ENCODE data around the gene APLNR.
A peak's percentile ranks its signal among the peaks of the same experiment; 100 is the strongest.

Gene APLNR

DNA sequence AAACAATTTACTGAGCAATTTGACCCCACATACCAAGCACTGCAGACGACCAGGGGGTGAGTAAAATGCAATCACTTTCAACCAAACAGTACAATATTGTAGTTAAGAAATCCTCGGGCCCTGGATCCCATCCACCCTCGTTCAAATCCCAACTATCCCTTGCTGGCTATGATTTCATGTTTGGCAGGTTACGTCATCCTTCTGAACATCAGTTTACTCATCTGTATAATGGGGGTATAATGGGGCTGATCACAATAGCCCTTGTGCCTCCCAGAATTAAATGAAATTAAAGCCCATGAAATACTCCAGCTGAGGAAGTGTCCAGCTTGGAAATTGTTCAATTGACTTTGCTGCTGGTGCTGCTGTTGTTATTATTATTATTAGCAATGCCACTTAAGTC, 20.6 kb downstream of the APLNR start:
- no peak for TF ChIP-seq CTCF (IDR thresholded peaks at IDR 0.05; ENCODE audit: low read depth, low read length)

GRCh38 chr11:57214494-57214893, 22.6 kb downstream of the APLNR start:
- H3K4me3 ChIP-seq (ENCODE audit: low read depth, low read length): peak overlapping the region; percentile 34
- TF ChIP-seq CTCF (IDR thresholded peaks at IDR 0.05; ENCODE audit: low read depth, low read length): no peak

More for the DNA sequence above, 20.6 kb downstream of the APLNR start:
- H3K4me3 ChIP-seq (ENCODE audit: low read depth, low read length): no peak overlapping the region

DNA sequence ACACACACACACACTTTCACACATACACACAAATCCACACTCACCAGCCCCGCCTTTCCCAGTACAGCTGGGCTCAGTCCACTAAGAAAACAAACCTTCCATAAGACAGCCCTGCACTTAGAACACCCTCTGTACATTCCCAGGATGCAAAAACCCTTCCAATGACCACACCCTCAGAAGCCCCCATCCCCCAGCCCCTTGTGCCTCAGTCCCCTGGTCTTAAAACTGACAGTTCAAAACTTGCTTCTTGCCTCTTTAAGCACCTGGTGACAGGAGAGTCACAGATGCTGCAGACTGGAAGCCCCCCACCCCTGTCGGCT, 23.0 kb downstream of the APLNR start:
- H3K4me3 ChIP-seq (ENCODE audit: low read depth, low read length): peak overlapping the region; percentile 34
- TF ChIP-seq CTCF (IDR thresholded peaks at IDR 0.05; ENCODE audit: low read depth, low read length): no peak

DNA sequence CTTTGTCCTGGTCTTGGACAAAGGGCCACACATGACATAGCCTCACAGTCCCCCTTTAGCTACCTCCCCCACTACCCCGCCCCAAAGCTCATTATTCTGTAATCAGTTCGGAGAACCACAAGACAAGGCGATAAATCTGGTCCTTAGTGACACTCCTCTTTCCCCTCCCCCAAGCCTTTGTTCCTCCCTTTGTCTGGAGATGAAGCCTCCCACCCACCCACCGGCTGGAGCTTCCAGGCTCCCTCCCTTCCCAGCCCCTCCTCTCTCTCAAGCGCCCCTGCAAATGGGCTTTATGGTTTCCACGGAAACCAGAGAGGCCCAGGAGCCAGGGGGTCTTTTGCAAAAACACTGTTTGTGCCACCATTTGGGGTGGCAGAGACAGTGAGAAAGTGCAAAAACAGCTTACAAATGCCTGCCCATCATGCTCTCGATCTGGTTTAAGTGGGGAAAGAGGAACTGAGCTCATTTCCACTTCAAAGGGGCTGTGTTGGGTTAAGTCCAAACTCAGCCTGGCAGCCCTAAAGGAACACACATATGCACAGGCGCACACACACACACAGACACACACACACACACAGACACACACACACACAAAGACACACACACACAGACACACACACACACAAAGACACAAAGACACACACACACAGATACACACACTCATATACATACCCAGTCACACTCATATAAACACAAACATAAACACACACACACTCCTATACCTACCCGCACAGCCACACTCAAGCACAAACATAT, 23.5 kb downstream of the APLNR start:
- TF ChIP-seq CTCF (IDR thresholded peaks at IDR 0.05; ENCODE audit: low read depth, low read length): no peak
- H3K4me3 ChIP-seq (ENCODE audit: low read depth, low read length): no peak overlapping the region

DNA sequence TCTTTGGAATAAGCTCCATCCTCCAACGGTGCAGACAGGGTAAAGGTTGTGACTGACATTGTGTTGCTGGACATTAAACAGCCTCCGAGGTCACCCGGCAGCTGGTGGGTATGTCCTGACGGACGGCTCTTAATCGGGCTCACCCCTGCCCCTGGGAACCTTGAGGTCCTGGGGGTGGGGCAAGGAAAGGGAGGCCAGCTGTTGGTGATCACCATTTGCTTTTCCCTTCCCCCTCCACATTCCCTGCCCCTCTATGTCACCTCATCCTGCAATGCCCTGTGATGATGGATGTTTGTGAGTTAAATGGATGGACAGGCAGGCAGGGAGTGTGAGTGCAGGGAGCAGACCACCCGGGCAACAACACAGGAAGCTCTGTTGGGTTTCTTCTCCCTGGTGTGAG, 26.3 kb downstream of the APLNR start:
- no peak overlapping the region for H3K4me3 ChIP-seq (ENCODE audit: low read depth, low read length)
- TF ChIP-seq CTCF (IDR thresholded peaks at IDR 0.05; ENCODE audit: low read depth, low read length): no peak

- no peak overlapping the region for H3K4me3 ChIP-seq (ENCODE audit: low read depth, low read length)
- no peak for TF ChIP-seq CTCF (IDR thresholded peaks at IDR 0.05; ENCODE audit: low read depth, low read length)
These were observed 29.9 kb downstream of the APLNR start for GRCh38 chr11:57207168-57207567.

DNA sequence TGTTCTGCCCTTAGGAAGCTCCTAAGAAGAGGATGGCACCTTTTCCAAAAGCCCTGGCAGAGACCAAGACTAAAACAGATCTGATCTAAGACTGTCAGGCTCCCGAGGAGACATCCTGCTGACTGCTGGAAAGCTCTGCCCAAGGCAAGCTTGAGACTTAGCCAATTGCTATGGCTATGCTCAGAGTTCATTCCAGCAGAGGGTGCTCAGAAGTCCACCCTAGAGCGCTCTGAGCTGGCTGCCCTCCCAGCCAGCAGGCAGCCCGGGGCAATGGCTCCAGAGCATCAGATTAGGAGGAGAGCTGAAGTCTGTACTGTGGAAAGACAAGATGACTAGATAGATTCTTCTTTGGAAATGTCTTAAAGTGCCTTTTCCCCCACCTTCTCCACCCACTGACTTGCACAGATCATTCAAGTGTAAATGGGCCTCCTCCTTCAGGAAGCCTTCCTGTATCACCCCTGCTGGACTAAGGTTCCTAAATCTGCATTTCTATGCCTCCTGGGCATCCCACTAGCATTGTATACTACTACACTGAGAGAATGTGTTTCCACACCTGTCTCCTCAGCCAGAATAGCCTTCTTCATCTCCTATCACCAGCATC, 31.9 kb downstream of the APLNR start:
- no peak for TF ChIP-seq CTCF (IDR thresholded peaks at IDR 0.05; ENCODE audit: low read depth, low read length)
- H3K4me3 ChIP-seq (ENCODE audit: low read depth, low read length): no peak overlapping the region

Data from WI38 (cell line).